Keratinocyte (primary cell): ENCODE measurements around the gene DLG2. TPM values are rescaled to one million over a fixed set of nuclear protein-coding genes. Genes with fewer than 3 reads are reported as not detected.

Experiments used
- DNase-seq: peaks from one replicate; pipeline ENCODE4 v3.0.0-alpha.2; 2011; ENCODE audit warnings: low read depth, missing footprints, low spot score
- FAIRE-seq: peaks from 2 replicates; lab custom pipeline; 2011; peaks lifted over from hg19 to GRCh38; lab: Jason Lieb, UNC
- H2AFZ ChIP-seq: 2 replicates; pipeline ENCODE4 v1.6.0; 2012; ENCODE audit warnings: low read length, control low read depth, inconsistent platforms; ENCODE audit not compliant: control insufficient read depth
- H3K27ac ChIP-seq: 2 replicates; pipeline ENCODE4 v1.5.1; 2011; ENCODE audit warnings: low read length; ENCODE audit not compliant: control insufficient read depth, insufficient read depth
- H3K27me3 ChIP-seq: 3 replicates; pipeline ENCODE4 v1.6.0; 2011; ENCODE audit warnings: low read length; ENCODE audit not compliant: control insufficient read depth, insufficient read depth; ENCODE audit errors: extremely low read depth
- H3K36me3 ChIP-seq, 2 experiments: 2 replicates in 1 of 2; 3 replicates in 1 of 2; pipeline ENCODE4 v1.5.1; 2011; ENCODE audit warnings: low read length in 2 of 2, mild to moderate bottlenecking in 1 of 2; ENCODE audit not compliant: control insufficient read depth in 2 of 2, insufficient read depth in 2 of 2; ENCODE audit errors: extremely low read depth in 1 of 2
- H3K4me1 ChIP-seq: 3 replicates; pipeline ENCODE4 v1.5.1; 2011; ENCODE audit warnings: low read length; ENCODE audit not compliant: control insufficient read depth, insufficient read depth; ENCODE audit errors: extremely low read depth
- H3K4me2 ChIP-seq: 3 replicates; pipeline ENCODE4 v1.6.0; 2011; ENCODE audit warnings: low read depth, low read length; ENCODE audit not compliant: control insufficient read depth, insufficient read depth; ENCODE audit errors: extremely low read depth
- H3K4me3 ChIP-seq, 3 experiments: fragments of 200-600 bp in 1 of 3; sonication (generic) in 1 of 3; 2 replicates in 2 of 3; 3 replicates in 1 of 3; pipeline ENCODE4 v1.5.1; 2011 to 2016; ENCODE audit warnings: low read length in 3 of 3, mild to moderate bottlenecking in 3 of 3, control low read depth in 2 of 3, inconsistent platforms in 1 of 3, low read depth in 1 of 3, mixed read lengths in 1 of 3, mixed run types in 1 of 3, moderate library complexity in 1 of 3; ENCODE audit not compliant: control insufficient read depth in 2 of 3, insufficient read depth in 2 of 3; ENCODE audit errors: extremely low read depth in 1 of 3
- H3K79me2 ChIP-seq: 2 replicates; pipeline ENCODE4 v1.6.0; 2012; ENCODE audit warnings: low read length; ENCODE audit not compliant: control insufficient read depth, insufficient read depth
- H3K9ac ChIP-seq: 3 replicates; pipeline ENCODE4 v1.6.0; 2011; ENCODE audit warnings: low read length; ENCODE audit not compliant: control insufficient read depth, insufficient read depth; ENCODE audit errors: extremely low read depth
- H3K9me1 ChIP-seq: 3 replicates; pipeline ENCODE4 v1.6.0; 2011; ENCODE audit warnings: low read length; ENCODE audit not compliant: control insufficient read depth, insufficient read depth; ENCODE audit errors: extremely low read depth
- H3K9me3 ChIP-seq: 2 replicates; pipeline ENCODE4 v1.5.1; 2012; ENCODE audit warnings: low read depth, low read length; ENCODE audit not compliant: control insufficient read depth
- H4K20me1 ChIP-seq: 3 replicates; pipeline ENCODE4 v1.6.0; 2011; ENCODE audit warnings: low read length; ENCODE audit not compliant: control insufficient read depth, insufficient read depth; ENCODE audit errors: extremely low read depth
- CTCF ChIP-seq, 3 experiments: IDR thresholded peaks in 1 of 3; conservative IDR thresholded peaks in 1 of 3; optimal IDR thresholded peaks in 1 of 3; 2 replicates in 2 of 3; 3 replicates in 1 of 3; pipeline versions ENCODE3 to v1.5.1; 2011; ENCODE audit warnings: low read length in 3 of 3, mild to moderate bottlenecking in 3 of 3, moderate library complexity in 2 of 3, control low read depth in 1 of 3, inconsistent platforms in 1 of 3; ENCODE audit not compliant: insufficient read depth in 2 of 3; ENCODE audit errors: extremely low read depth in 1 of 3
- EZH2 ChIP-seq: IDR thresholded peaks from one replicate; pipeline ENCODE4 v1.6.1; 2012; ENCODE audit warnings: inconsistent platforms, mild to moderate bottlenecking, low read length, moderate library complexity
- dilution Hi-C: fragments of 300-500 bp; cut with MboI; formaldehyde crosslinking; loops from one replicate; pipeline ENCODE4 v1.7.0; 2020; ENCODE audit warnings: low sequenced_read_pairs; ENCODE audit not compliant: extremely low pct_ligation_motif_present
- polyA plus RNA-seq, 5 experiments: library from polyadenylated mRNA; depleted of rRNA in 3 of 5; stranded (reverse) in 3 of 5; stranded (forward) in 1 of 5; unstranded in 1 of 5; fragments of >200 nt; gene quantifications; 1 replicate in 1 of 5; 2 replicates in 3 of 5; 3 replicates in 1 of 5; pipeline versions ENCODE4 v1.2.1 to v1.2.3, GENCODE V29; 2011 to 2012; ENCODE audit warnings: missing spikeins in 2 of 5, low read depth in 1 of 5, low replicate concordance in 1 of 5

The DLG2 gene
- polyA plus RNA-seq, 1 donor (not counting 4 experiments of a cell fraction or from before 2014, with no cell fraction given) = 0.55 TPM

GRCh38 chr11:83477772-83478171 is 2149.4 kb downstream of the DLG2 start:
- TF ChIP-seq EZH2 (no peak), CTCF (optimal IDR thresholded peaks at IDR 0.05 in 1 of 3, IDR thresholded peaks at IDR 0.05 in 1 of 3, conservative IDR thresholded peaks at IDR 0.05 in 1 of 3; ENCODE audit: extremely low read depth in 1 of 3, insufficient read depth in 2 of 3, low read length in 3 of 3) (no peak)
- Histone ChIP-seq H3K9me1 (no peaks in the 10 kb centered on the region), H3K27ac (no peak overlapping the region), H3K79me2 (no peaks in the 10 kb centered on the region), H3K9me3 (no peaks in the 10 kb centered on the region), H3K27me3 (no peaks in the 10 kb centered on the region), H3K9ac (no peak overlapping the region), H4K20me1 (no peaks in the 10 kb centered on the region), H3K4me3 (no peak overlapping the region), H3K4me2 (no peak overlapping the region), H3K4me1 (no peaks in the 10 kb centered on the region), H2AFZ (no peak overlapping the region), H3K36me3 (no peaks in the 10 kb centered on the region)
- DNase-seq (no peak), FAIRE-seq (no peak)
- dilution Hi-C loops = no loop called here

GRCh38 chr11:83475760-83476159 is 2151.4 kb downstream of the DLG2 start:
- Histone ChIP-seq H3K27ac (no peak overlapping the region), H3K4me1 (no peaks in the 10 kb centered on the region), H2AFZ (no peak overlapping the region), H4K20me1 (no peaks in the 10 kb centered on the region), H3K4me3 (no peak overlapping the region), H3K27me3 (no peaks in the 10 kb centered on the region), H3K36me3 (no peaks in the 10 kb centered on the region), H3K9me3 (no peaks in the 10 kb centered on the region), H3K4me2 (no peak overlapping the region), H3K9ac (no peak overlapping the region), H3K9me1 (no peaks in the 10 kb centered on the region), H3K79me2 (no peaks in the 10 kb centered on the region)
- dilution Hi-C loops = no loop called here
- DNase-seq (no peak), FAIRE-seq (no peak)
- no peak for TF ChIP-seq EZH2
- TF ChIP-seq CTCF (optimal IDR thresholded peaks at IDR 0.05 in 1 of 3, IDR thresholded peaks at IDR 0.05 in 1 of 3, conservative IDR thresholded peaks at IDR 0.05 in 1 of 3; ENCODE audit: extremely low read depth in 1 of 3, insufficient read depth in 2 of 3, low read length in 3 of 3) = no peak
